Prostate gland (tissue), 2 donors: ENCODE measurements around the gene PARP15. TPM values are rescaled to one million over a fixed set of nuclear protein-coding genes. Genes with fewer than 3 reads are reported as not detected.
A peak's percentile ranks its signal among the peaks of the same experiment; 100 is the strongest.

Experiments
- DNase-seq: peaks from one replicate; pipeline ENCODE4 v3.0.0-alpha.2; 2019; ENCODE audit warnings: low spot score
- H3K27ac ChIP-seq, 2 donors: fragments of 200-600 bp; sonication (generic); 2 replicates each; pipeline ENCODE4 v1.5.1; 2017 to 2019
- H3K27me3 ChIP-seq: fragments of 200-600 bp; sonication (generic); replicated peaks from 2 replicates; pipeline ENCODE4 v1.5.1; 2019; ENCODE audit not compliant: insufficient read depth
- H3K36me3 ChIP-seq, 2 donors: fragments of 200-600 bp; sonication (generic); 1 replicate in 1 of 2; 2 replicates in 1 of 2; pipeline versions ENCODE4 v1.5.1 to v1.8.1; 2017 to 2019
- H3K4me1 ChIP-seq: fragments of 200-600 bp; sonication (generic); replicated peaks from 2 replicates; pipeline ENCODE4 v1.5.1; 2019
- H3K4me3 ChIP-seq, 2 donors: fragments of 200-600 bp; sonication (generic); 2 replicates each; pipeline ENCODE4 v1.5.1; 2017 to 2019
- H3K9me3 ChIP-seq: fragments of 200-600 bp; sonication (generic); 2 replicates; pipeline ENCODE4 v1.5.1; 2017
- POLR2A ChIP-seq: fragments of 450-650 bp; IDR thresholded peaks from one replicate; pipeline ENCODE4 v1.6.1; 2016; ENCODE audit warnings: antibody characterized with exemption, mild to moderate bottlenecking
- POLR2AphosphoS5 ChIP-seq: sonication (generic); formaldehyde crosslinking; IDR thresholded peaks from one replicate; pipeline ENCODE4 v1.6.1; 2017; ENCODE audit warnings: antibody characterized with exemption
- WGBS: methylation state at CpG from one replicate; pipeline ENCODE4 v1.1.5; 2018; 5-methylcytosine and 5-hydroxymethylcytosine counted together
- intact Hi-C: fragments of 100-400 bp; cut with DNase I; formaldehyde crosslinking; loops from one replicate; pipeline ENCODE4 v1.14.2; 2022
- total RNA-seq, 2 donors: library from RNA; depleted of rRNA; stranded (reverse); fragments of >200 nt; gene quantifications; one replicate each; pipeline ENCODE4 v1.1.0, GENCODE V29; 2016
- TF ChIP-seq, protein P1 (sequence below), 4 experiments: fragments of 200-600 bp in 2 of 4; fragments of 450-650 bp in 2 of 4; sonication (generic) in 2 of 4; IDR thresholded peaks; 1 replicate in 3 of 4; 2 replicates in 1 of 4; pipeline ENCODE4 v1.5.1; 2016 to 2019; ENCODE audit warnings: antibody characterized with exemption in 4 of 4, mild to moderate bottlenecking in 2 of 4, moderate library complexity in 2 of 4

Gene PARP15
- total RNA-seq, 2 donors from 2014 or later = 0.23 to 2.7 TPM

DNA sequence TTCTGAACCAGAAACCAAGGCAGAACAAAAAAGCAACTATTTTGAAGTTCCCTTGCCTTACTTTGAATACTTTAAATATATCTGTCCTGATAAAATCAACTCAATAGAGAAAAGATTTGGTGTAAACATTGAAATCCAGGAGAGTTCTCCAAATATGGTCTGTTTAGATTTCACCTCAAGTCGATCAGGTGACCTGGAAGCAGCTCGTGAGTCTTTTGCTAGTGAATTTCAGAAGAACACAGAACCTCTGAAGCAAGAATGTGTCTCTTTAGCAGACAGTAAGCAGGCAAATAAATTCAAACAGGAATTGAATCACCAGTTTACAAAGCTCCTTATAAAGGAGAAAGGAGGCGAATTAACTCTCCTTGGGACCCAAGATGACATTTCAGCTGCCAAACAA, 8.7 kb upstream of the PARP15 start:
- no peak overlapping the region for H3K4me3 ChIP-seq
- H3K4me1 ChIP-seq = no peaks in the 10 kb centered on the region
- WGBS = 33% methylated on average over 3 of the region's 3 CpGs
- TF ChIP-seq POLR2A (no peak), POLR2AphosphoS5 (peak; percentile 49)
- TF ChIP-seq, protein P1, sequence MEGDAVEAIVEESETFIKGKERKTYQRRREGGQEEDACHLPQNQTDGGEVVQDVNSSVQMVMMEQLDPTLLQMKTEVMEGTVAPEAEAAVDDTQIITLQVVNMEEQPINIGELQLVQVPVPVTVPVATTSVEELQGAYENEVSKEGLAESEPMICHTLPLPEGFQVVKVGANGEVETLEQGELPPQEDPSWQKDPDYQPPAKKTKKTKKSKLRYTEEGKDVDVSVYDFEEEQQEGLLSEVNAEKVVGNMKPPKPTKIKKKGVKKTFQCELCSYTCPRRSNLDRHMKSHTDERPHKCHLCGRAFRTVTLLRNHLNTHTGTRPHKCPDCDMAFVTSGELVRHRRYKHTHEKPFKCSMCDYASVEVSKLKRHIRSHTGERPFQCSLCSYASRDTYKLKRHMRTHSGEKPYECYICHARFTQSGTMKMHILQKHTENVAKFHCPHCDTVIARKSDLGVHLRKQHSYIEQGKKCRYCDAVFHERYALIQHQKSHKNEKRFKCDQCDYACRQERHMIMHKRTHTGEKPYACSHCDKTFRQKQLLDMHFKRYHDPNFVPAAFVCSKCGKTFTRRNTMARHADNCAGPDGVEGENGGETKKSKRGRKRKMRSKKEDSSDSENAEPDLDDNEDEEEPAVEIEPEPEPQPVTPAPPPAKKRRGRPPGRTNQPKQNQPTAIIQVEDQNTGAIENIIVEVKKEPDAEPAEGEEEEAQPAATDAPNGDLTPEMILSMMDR (IDR thresholded peaks at IDR 0.05) = no peak
- H3K36me3 ChIP-seq = no peaks in the 10 kb centered on the region
- DNase-seq = peak; percentile 33
- no peaks in the 10 kb centered on the region for H3K9me3 ChIP-seq
- intact Hi-C loops = no loop called here
- H3K27me3 ChIP-seq = no peaks in the 10 kb centered on the region
- peak overlapping the region in 1 of 2 donors; percentile 30 for H3K27ac ChIP-seq

DNA sequence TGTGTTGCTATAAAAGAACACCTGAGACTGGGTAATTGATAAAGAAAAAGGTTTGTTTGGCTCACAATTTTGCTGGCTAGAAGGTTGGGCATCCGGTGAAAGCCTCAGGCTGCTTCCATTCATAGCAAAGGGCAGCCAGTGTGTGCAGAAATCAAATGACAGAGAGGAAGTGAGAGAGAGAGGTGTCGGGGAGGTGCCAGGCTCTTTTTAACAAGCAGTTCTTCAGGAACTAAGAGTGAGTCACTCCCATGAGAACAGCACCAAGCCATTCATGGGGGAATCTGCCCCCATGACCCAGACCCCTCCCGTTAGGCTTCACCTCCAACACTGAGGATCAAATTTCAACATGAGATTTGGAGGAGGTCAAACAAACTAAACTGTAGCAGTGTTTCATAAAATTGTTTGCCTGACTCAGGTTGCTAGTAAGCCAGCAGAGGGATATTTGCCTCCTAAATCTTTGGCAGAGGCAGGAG, 4.5 kb upstream of the PARP15 start:
- peak; percentile 48 for DNase-seq
- Histone ChIP-seq H3K9me3 (no peaks in the 10 kb centered on the region), H3K27ac (peak overlapping the region; percentile 22 to 57)

DNA sequence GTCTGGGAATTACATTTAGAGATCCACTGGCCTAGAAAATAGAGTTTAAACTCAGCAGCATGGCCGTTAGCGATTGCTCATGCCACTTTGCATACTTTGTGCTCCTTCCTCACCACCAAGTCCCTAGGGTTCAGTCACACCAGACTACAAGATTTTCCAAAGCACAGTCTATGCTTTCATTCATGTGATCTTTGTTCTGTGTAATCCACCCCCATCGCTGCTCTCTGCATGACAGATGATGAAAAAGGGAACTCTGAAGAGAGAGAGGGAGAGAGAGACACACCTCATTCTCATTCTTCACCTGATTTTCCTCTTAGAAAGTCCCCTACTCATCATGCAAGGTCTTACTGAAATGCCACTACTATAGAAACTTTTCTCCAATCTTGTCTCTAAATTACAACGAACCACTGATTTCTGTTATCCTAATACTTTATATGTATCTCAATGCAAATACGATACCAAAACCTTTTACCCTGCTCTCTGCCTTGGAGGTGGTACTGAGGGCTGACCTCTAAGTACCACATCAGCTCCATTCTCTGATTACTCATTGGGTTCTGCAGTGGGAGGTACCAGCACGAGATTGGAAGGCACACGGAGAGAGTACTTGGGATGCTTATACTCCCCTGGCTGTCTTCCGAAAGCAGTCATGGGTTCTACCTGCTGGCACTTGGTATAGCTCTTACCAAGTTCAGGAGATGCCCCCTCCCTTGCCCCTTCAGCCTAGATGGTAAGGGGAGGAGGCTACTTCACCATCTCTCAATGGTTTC, 1.1 kb upstream of the PARP15 start:
- Histone ChIP-seq H3K9me3 (no peaks in the 10 kb centered on the region), H3K4me3 (no peak overlapping the region), H3K36me3 (no peaks in the 10 kb centered on the region), H3K27me3 (no peaks in the 10 kb centered on the region), H3K4me1 (no peaks in the 10 kb centered on the region), H3K27ac (no peak overlapping the region)
- 76% methylated on average over 8 of the region's 8 CpGs for WGBS
- TF ChIP-seq, protein P1 (IDR thresholded peaks at IDR 0.05) = no peak
- TF ChIP-seq POLR2A = no peak
- no peak for DNase-seq
- intact Hi-C loops = no loop called here

More for the DNA sequence above, 4.5 kb upstream of the PARP15 start:
- WGBS = 22% methylated on average over 3 of the region's 3 CpGs
- Histone ChIP-seq H3K4me3 (no peak overlapping the region), H3K27me3 (no peaks in the 10 kb centered on the region), H3K36me3 (no peaks in the 10 kb centered on the region), H3K4me1 (no peaks in the 10 kb centered on the region)
- peak; percentile 43 for TF ChIP-seq POLR2AphosphoS5
- TF ChIP-seq POLR2A = peak; percentile 4
- TF ChIP-seq, protein P1 (IDR thresholded peaks at IDR 0.05) = peak in 1 of 4 experiments; percentile 17
- intact Hi-C loops = no loop called here

DNA sequence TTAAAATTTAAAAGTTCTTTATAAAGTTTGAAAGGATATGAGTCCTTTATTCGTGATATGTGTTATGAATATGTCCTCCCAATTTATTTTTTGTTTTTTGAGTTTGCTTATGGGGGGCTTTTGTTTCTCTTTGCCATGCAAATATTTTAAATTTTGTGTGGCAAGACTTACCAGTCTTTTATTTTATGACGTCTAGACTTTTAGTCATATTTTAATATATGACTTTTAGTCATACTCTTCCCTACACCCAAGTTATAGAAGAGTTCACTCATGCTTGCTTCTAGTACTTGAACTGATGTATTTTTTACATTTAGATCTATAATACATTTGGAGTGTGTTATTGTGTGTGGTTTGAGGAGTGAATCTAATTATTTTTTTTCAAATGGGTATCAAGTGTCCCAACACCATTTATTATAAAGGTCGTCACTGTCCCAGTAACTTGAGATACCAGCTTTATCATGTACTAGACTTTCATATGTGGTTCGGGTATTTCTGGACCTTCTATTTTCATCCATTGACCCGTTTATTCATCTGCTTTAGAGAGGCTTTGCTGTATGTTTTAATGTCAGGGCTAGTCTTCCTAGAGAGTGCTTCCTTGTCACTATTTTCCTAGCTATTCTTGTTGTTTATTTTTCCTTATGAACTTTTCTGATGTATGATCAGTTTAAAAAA, 755 bp downstream of the PARP15 start:
- WGBS = 51% methylated on average over 5 of the region's 5 CpGs
- no peak overlapping the region for H3K27ac ChIP-seq
- intact Hi-C loops = no loop called here

More for the DNA sequence above, 755 bp downstream of the PARP15 start:
- Histone ChIP-seq H3K4me3 (peak overlapping the region; percentile 23 to 33), H3K9me3 (no peaks in the 10 kb centered on the region), H3K4me1 (no peaks in the 10 kb centered on the region), H3K27me3 (no peaks in the 10 kb centered on the region), H3K36me3 (no peaks in the 10 kb centered on the region)
- no peak for DNase-seq
- TF ChIP-seq POLR2AphosphoS5 = no peak
- TF ChIP-seq, protein P1 (IDR thresholded peaks at IDR 0.05) = no peak
- TF ChIP-seq POLR2A = no peak
